Hepatic stellate cell (primary cell): ENCODE results near the gene F13A1.
"Not testable (repeated sequence)": the region's sequence is repeated elsewhere in the genome, so short reads cannot be mapped to it uniquely, and the experiment has no call there.

ENCODE experiments used
- DNase-seq: peaks from one replicate; pipeline ENCODE4 v3.0.0; 2011; ENCODE audit warnings: low spot score

Gene F13A1

DNA sequence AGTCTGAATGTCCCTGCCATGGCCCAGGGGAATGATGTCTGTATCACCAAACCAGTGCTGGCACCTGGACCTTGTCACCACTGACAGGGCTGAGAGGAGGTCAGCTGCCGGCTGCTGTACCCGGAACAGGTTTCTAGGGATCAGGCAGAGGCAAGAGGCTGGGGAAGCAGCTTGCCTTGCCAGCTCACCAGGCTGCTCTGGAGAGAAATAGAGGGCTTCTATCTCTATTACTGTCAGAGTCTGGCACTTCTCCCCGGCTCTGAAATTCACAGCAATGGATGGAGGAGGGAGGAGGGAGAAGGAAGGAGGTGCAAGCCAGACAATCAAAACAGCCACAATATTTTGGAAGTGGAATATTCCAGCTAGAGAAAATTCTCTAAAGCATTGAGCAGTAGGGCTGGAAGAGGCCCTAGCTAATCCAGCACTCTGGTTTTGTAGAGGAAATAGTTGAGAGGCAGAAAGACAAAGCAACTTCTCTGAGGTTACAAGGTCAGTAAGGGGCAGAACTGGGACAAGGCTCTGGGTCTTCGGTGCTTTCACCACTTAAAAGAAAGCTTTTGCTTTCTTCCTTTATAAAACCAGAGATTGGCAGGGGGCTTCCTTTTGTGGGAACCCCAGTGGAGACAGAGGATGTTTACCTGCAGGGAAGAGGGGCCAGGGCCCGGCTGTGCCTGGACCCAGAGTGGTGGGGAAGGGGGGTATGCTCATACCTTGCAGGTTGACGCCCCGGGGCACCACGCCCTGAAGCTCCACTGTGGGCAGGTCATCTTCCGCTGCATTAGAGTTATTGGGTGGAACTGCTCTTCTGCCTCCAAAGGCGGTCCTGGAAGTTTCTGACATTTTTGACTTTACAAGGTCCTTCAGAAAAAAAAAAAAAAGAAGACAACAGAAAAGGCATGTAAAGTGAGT, 2.4 kb downstream of the F13A1 start:
- DNase-seq: no peak

DNA sequence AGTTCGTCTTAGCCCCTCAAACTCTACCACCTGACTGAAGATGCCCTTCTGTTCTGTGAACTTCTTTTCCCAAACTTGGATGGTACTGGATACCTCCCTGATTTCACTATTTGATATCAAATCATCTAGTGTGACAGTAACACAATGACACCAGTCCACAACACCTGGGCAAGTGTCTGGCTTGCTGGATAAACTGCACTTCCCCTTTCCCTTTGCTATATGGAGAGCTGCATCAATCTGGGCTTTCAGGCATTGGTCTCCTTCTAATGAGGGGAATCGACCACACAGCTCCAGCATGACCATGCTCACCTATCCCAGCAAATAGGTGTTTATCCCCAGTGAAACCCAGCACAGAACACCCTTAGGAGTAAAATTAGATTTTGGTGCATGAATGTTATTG, 3.1 kb downstream of the F13A1 start:
- no peak for DNase-seq

DNA sequence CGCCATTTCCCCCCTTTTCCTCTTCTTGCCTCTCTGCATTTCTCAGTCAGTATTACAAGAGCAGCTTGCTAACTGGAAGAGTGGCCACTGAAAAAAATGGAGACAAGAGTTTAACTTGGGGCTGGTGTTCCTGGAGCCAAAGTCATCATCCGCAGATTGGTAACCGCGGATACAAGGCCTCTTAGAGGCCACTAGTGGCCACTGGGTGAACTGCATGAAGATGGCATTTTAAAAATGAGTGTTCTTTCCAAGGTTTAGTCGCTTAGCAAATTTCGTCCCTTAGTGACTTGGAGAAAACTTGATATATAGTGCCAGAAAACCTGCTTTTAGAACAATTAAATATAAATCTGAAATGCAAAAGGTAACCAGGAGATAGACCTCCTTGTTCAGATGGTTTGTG, 4.8 kb downstream of the F13A1 start:
- peak; percentile 17 for DNase-seq

DNA sequence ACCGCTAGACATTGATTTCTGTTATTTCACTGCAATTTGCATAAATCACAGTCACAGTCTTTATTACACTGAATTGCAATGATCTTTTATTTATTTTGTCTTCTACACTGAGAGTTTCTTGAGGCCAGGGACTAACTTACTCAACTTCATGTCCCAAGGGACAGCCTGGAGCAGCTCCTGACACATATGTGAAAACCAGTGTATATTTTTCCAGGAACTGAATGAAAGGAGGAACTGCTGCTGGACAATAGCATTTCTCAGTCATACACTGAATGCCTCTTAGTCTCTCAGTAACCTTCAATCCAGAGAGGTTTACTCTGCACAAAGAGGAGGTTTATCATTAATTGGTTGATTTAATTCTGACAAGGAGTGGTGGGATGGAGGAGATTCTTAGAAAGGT, 5.9 kb downstream of the F13A1 start:
- DNase-seq: no peak

DNA sequence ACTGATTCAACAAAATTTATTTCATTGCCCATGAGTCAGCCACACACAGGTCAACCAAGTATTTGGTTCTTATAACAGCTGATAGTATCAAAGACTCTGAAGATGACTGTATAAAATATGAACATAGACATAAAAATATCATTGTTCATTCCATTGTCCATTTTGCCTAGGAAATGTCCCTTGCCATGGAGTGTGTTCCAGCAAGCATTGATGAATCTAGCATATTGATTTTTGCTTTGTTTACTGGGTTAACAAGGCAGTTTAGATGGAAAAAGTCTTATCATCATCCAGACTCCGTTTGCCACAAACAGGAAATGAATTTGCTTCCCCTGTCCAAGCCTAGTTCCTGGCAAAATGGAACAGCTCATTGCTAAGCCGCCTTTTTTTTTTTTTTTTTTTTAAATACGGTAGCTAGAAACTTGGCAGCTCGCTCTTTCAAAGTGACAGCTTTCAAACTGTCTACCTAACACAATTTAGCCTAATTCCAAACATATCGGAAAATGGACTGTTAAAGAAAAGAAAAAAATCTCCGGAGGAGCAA, 7.5 kb downstream of the F13A1 start:
- no peak for DNase-seq

DNA sequence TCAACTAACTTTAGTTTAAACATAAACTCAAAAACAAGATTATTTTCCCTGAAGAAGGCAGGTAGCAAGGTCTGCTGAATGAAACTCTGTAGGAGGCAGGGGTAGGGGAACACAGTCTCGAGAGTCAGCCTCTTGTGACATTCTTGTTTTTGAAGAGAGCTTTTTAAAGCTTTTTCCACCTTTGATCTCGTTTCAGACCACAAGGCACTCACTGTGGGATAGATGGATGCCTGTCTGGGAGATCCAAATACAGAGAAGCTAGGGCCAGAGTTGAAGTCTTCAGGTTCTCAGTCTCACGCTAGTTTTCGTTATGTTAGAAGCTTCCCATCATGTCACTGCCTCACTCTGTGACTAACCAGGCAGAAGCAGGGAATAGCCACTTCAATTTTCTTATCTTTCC, 14.9 kb downstream of the F13A1 start:
- DNase-seq: no peak

DNA sequence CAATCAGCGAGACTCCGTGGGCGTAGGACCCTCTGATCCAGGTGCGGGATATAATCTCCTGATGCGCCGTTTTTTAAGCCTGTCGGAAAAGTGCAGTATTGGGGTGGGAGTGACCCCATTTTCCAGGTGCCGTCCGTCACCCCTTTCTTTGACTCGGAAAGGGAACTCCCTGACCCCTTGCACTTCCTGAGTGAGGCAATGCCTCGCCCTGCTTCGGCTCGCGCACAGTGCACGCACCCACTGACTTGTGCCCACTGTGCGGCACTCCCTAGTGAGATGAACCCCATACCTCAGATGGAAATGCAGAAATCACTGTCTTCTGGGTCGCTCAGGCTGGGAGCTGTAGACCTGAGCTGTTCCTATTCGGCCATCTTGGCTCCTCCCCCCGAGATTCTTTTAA, 20.1 kb downstream of the F13A1 start:
- not testable (repeated sequence) for DNase-seq

DNA sequence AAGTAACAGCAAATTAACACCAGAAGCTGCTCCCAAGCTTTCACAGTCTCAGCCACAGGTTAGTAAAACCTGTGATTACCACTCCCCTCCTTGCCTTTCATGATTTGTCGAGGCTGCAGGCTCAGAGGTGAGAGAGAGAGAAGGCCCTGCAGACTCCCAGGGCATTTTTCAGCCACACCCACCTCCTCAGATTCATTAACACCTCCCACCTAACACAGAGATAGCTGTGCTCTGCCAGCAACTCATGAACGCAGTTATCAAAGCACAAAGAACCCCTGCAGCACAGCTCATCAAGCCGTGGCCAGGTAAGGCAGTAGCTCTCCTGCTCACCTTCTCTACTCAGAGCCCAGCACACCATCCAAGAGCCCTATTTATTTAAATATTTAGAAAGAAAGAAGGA, 27.1 kb downstream of the F13A1 start:
- no peak for DNase-seq

DNA sequence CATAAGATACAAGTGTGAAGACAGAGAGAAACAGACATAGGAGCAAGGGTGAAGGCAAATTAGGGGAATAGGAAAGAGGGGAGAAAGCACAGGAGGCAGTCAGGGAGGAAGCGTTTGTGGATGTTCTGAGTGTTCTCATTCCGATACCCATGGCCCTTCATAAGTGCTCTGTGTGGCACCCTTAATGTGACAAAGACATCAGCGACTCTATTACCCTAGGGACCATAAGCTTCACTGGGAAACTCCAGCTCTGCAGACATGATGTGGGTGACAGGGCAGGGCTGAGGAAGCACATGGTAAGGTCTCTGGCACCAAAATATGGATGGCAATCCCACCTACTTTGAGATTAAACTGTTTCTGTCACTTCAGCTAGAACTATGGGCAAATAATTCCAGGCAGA, 33.0 kb downstream of the F13A1 start:
- DNase-seq: no peak

DNA sequence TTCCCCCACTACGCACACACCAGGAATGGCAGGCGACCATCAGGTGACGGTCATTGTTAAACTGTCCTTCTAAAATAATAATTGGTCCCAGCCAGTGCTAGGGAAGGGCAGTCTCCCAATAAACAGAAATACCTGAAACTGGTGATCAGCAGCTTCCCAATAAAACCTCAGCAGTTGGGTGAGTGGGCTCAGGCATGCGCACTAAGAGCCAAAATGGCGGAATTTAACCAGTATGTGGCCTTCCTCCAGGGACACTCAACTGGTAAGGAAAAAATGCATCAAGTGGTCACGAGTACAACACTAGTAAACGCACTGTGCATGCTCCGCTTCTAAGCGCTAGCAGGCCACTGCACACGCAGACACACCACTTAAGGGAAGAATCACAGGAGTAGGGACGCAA, 34.8 kb downstream of the F13A1 start:
- no peak for DNase-seq

DNA sequence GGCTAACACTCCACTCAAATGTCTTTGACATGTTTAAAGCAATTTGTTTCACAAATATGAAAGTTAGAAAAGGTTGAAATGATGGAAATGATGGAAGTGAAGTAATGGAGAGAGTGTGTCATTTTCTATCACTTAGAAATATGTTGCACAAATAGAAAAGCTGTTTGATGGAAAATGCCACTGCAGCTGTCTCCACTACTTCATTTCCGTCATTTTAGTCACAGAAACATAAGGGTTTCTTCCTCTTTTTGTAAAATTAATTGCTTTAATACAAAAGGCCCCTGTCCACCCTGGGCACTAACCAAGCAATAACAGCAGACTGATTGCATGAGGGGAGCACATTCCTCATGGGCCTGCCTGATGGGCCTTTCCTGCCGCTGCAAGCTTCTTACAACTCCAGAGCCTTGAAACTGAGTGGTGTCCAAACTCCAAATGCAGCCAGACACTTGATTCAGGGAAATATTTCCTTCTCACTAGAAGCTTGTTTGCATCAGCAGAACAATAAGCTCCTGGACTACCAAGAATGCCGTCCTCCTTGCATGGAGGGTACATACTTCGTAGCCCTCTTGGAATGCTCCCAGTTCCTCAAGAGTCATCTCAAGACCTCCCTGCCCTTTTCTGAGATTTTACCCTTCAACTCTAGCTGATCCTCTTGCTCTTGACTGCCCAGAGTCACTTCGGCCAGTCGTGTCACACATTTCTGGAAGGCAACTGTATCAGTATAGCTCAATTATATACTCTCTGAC, 36.1 kb downstream of the F13A1 start:
- no peak for DNase-seq

DNA sequence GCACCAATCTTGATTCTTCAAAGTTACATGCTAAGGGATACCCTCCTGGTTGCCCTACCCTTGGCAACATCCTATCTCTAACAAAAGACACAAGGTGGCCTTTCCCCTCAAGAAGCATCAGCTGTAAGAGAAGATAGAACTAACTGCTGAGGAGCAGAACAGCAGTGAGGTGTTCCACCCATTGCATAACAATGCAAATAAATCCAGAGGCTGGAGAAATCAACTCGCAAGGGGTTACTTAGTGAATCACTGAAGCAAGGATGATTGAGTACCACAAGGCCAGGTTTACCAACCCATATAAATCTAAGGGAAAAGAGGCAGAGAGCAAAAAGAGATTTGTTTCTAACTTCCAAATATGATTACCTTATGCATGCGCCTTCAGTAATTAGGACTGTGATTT, 36.7 kb downstream of the F13A1 start:
- DNase-seq: no peak

DNA sequence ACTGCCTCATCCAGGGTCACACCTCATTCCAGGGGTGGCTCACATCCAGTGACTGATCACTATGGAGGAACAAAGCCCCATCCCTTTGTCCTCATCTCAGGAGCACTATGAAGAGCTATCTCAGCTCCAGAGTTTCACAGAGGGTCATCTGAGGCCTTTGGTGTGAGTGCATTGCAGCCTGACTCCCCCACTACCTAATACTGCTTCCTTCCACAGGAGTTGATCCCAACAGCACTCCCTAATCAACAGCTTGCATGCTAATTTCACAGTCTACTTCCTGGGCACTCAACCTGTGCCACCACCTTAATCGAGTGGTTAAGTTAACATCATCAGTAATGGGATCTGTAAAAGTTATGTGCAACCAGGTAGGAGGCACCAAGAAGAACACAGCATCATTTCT, 37.7 kb downstream of the F13A1 start:
- no peak for DNase-seq

DNA sequence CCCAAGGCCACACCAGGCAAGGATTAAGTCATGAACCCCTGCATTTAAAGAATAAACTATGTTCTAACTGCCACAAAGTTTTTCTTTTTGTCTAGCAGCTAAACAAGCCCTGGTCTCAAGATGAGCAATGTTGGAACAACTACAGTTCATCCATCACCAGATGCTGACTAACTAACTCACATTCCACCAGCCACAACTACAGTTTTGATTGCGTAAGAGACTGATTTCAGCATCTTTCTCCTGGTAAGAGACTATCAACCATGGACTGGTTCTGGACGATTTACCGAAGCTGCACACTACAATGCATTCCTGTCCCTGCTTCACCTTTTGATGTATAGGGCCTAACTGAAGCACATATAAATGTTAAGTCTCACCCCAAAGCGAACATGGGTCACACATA, 43.0 kb downstream of the F13A1 start:
- DNase-seq: no peak

DNA sequence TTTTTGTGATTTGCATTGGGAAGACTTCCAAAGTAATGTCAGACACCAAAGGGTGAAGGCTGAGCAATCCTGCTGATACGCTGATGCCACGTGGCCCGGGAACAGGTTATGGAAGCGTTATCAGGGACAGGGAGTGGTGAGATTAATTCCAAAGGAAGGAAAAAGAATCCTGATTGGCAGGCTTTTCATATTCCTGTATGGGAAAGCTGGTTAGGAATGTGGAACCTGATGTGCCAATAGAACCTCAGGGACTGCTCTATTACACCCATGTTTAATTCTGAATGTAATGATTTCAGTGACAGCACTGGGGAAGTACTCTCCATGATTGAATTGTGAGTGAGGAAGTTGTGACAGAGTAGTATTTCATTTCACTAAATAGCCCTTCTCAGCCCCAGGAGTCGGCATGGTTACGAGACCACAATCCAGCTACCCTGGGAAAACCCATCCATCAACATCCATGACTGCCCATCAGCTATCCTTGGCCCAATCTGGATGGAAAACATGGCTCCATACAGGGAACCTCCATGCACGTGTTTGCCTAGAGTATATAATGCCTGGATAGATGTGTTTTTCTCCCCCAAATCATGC, 49.4 kb downstream of the F13A1 start:
- DNase-seq: no peak

DNA sequence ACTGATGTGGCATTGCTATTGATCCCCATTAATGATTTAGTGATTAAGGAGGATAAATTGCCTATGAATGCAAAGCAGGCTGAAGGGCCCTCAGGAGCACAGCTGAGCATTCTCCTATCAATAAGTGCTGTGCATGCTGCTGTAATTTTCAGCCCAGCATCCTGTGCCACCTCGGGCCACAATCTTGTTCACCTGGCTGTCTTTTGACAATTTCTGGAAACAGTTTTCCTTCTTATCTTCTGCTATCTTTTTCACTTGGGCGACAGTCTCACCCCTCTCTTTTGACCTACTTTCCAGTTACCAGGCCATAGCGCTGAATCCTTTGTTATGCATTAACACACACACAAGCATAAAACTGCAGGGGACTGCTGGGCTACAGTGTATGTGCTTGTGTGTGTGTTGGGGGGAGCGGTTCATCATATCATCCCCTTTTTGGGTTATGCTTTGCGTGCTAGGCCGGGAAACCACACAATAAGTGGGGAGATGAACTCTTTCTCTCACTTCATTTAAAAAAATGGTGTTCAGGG, 60.2 kb downstream of the F13A1 start:
- DNase-seq: no peak

DNA sequence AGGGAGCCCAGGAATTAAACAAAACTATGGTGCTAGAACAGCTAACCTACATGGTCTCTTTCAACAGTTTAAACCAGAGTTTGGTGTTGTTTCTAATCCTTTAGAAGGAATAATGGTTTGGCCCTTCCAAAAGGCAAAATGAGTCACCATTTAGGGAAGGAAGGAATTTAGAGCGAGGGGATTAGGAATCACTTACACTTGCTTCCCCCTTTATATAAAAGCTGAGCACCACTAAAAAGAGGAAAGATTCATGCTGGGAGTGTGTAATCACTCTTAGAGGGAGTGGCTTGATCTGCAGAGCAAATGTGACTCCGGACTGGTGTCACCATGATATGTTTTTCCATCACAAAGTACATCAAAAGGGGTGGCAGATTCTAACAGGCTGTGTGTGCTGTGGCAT, 63.6 kb downstream of the F13A1 start:
- no peak for DNase-seq

DNA sequence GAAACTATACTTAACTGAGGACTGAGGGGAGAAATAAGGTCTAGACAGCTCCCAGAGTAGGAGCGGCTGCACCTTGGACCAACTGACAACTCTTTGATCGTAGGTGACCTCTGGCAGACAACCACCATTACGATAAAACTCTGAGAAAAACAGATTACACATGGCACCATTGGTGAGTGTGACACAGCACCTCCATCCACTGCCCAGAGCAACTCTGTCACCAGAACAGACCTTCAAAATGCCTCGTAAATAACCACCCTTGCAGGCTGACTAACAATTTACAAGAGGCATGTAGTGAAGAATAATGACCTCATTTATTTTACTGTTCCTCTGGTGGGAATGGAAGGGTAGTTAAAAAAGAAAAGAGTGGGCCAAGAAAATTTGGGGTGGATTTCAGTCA, 64.2 kb downstream of the F13A1 start:
- DNase-seq: no peak

DNA sequence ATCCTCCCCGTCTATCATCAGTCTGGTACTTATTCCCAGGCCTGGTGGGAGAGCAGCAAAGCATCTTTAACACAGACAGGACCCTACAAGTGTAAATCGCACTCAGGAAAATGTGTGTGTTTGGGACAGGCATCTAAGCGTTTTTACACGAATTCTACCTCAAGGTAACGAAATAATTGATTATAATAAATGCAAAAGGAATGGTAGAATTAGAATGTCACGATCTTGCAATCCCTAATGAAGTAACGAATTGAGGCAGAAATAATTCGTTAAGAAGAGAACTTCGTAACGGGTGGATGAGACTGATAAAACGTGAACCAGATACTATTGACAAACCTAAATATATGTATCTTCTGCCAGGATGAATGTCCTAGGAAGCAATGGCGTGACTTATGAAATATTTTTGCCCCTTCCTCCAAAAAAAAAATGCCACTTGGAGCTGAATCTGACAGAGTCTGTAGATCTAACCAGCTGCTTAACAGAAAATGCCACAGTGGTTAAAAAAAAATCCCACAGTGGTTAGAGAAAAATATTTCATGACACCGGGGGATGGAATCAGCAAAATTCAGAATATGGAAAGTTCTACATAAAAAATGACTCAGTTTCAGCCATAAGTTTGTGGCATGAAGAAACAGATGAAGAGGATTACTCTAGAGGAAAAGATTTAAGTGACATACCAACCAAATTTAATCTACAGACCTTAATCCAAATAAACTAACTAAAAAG, 68.7 kb downstream of the F13A1 start:
- DNase-seq: no peak

DNA sequence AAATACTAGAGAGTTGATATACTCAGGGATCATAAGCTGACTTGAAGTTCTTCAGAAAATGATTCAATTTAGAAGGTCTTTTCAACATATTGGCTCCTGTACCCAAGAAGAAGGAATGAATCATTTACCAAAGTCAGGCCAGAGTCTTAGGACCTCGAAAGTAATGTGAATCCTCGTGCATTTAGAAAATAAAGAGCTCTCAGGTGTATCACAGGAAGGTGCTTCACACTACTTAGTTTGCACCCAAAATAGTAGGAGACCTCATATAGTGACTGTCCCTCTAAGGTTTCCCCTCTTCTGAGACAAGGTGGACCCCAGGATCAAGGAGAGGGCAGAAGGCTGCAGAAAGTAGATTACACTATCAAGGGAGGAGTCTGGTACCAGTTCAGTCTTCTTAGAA, 71.8 kb downstream of the F13A1 start:
- DNase-seq: no peak

DNA sequence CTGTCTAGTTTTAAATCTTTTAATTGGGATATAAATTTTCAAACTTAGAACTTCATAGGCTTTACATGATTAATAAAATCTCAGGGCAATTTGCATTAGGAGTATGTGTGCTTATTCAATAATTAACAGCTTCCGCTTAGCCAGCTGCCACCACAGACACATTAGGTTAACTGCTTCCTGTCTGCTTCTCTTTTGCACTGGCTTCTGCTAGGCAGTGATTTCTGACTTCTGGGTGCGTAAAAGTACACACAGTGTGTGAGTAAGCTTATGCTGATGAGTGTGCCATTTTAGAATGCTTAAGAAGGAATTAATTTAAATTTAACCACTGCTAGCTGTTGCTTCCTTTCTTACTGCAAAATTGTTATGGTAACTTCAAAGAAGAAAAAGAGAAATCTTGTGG, 73.9 kb downstream of the F13A1 start:
- DNase-seq: no peak

DNA sequence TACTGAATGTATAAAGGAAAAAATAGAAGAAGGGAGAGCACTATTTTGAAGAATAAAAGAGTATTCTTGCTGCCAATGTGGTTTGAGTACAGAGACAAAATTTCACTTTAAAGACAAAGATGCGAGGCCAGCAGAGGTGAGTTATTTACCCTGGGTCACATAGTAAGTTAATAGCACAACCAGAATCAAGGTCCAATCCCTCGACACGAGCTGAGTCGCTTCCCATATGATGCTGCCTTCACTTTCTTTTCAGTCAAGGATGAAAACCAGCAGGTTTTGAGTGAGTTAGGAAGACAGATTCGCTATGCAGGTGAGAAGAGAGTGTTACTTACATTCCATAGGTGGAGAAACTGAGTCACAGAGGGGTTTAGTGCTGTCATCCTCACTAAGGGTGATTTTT, 75.8 kb downstream of the F13A1 start:
- DNase-seq: no peak
